Inflammatory macrophage treated with lipopolysaccharide for 4 hours (primary cell): Measurements from ENCODE around the gene KRT34.

Source experiments
- DNase-seq: peaks from one replicate; pipeline ENCODE4 v3.0.0-alpha.2; 2020

Gene KRT34

GRCh38 chr17:41329279-41329948, 52.7 kb downstream of the KRT34 start:
- peak; percentile 47 for DNase-seq

GRCh38 chr17:41328207-41328606, 53.9 kb downstream of the KRT34 start:
- DNase-seq = no peak
